GM23338 (cell line): ENCODE measurements around the gene PRPF6. TPM values are rescaled to one million over a fixed set of nuclear protein-coding genes. Genes with fewer than 3 reads are reported as not detected.

Experiments
- ATAC-seq: fragments of 200-7000 bp; cut with Tn5 transposase; 3 replicates; pipeline ENCODE4 v1.9.1; 2020
- DNase-seq: peaks from one replicate; pipeline ENCODE4 v3.0.0-alpha.2; 2015; ENCODE audit warnings: low spot score
- H2AFZ ChIP-seq: fragments of 200-600 bp; sonication (generic); 2 replicates; pipeline ENCODE4 v1.8.0; 2016; ENCODE audit warnings: antibody characterized with exemption, mild to moderate bottlenecking, moderate library complexity
- H3F3A ChIP-seq: fragments of 200-600 bp; sonication (generic); replicated peaks from 2 replicates; pipeline ENCODE4 v1.8.0; 2017; ENCODE audit warnings: antibody characterized with exemption, mixed run types, low read depth
- H3K27ac ChIP-seq: fragments of 200-600 bp; sonication (generic); 2 replicates; pipeline ENCODE4 v1.6.1; 2016; ENCODE audit warnings: low read depth
- H3K27me3 ChIP-seq: fragments of 200-600 bp; sonication (generic); 2 replicates; pipeline ENCODE4 v1.8.0; 2016; ENCODE audit warnings: mild to moderate bottlenecking, mixed run types, moderate library complexity; ENCODE audit not compliant: insufficient read depth
- H3K36me3 ChIP-seq: fragments of 200-600 bp; sonication (generic); 2 replicates; pipeline ENCODE4 v1.8.0; 2016; ENCODE audit warnings: mild to moderate bottlenecking; ENCODE audit not compliant: insufficient read depth
- H3K4me1 ChIP-seq: fragments of 200-600 bp; sonication (generic); 2 replicates; pipeline ENCODE4 v1.8.0; 2016; ENCODE audit warnings: mild to moderate bottlenecking, moderate library complexity; ENCODE audit not compliant: insufficient read depth
- H3K4me2 ChIP-seq: fragments of 200-600 bp; sonication (generic); 2 replicates; pipeline ENCODE4 v1.7.1; 2017; ENCODE audit warnings: mixed run types
- H3K4me3 ChIP-seq: fragments of 200-600 bp; sonication (generic); 2 replicates; pipeline ENCODE4 v1.6.1; 2016; ENCODE audit warnings: mixed run types
- H3K79me2 ChIP-seq: fragments of 200-600 bp; sonication (generic); replicated peaks from 2 replicates; pipeline ENCODE4 v1.8.0; 2017; ENCODE audit warnings: mild to moderate bottlenecking; ENCODE audit not compliant: insufficient read depth
- H3K9me2 ChIP-seq: fragments of 200-600 bp; sonication (generic); 2 replicates; pipeline ENCODE4 v1.8.0; 2017; ENCODE audit not compliant: insufficient read depth
- H4K20me1 ChIP-seq: fragments of 200-600 bp; sonication (generic); replicated peaks from 2 replicates; pipeline ENCODE4 v1.8.0; 2017; ENCODE audit warnings: mild to moderate bottlenecking; ENCODE audit not compliant: insufficient read depth
- H3K27ac Mint-ChIP-seq: 2 replicates; pipeline ENCODE4 v1.8.0; 2020; ENCODE audit warnings: inconsistent platforms, mild to moderate bottlenecking, moderate library complexity, mixed read lengths
- H3K27me3 Mint-ChIP-seq: 3 replicates; pipeline ENCODE4 v1.8.0; 2022; ENCODE audit warnings: low read depth, mild to moderate bottlenecking, moderate library complexity, mixed read lengths, inconsistent platforms; ENCODE audit not compliant: insufficient read depth, poor library complexity
- H3K36me3 Mint-ChIP-seq: 3 replicates; pipeline ENCODE4 v1.8.0; 2021; ENCODE audit warnings: low read depth, mild to moderate bottlenecking, inconsistent platforms, moderate library complexity, mixed read lengths
- H3K4me1 Mint-ChIP-seq: 3 replicates; pipeline ENCODE4 v1.8.0; 2020; ENCODE audit warnings: mild to moderate bottlenecking, inconsistent platforms, mixed read lengths
- H3K4me3 Mint-ChIP-seq: 3 replicates; pipeline ENCODE4 v1.8.0; 2021; ENCODE audit warnings: moderate library complexity, mild to moderate bottlenecking, inconsistent platforms, mixed read lengths
- H3K9me3 Mint-ChIP-seq: 3 replicates; pipeline ENCODE4 v1.8.0; 2020; ENCODE audit warnings: moderate library complexity, mild to moderate bottlenecking, inconsistent platforms, mixed read lengths
- CREB1 ChIP-seq: fragments of 250-450 bp; sonication (Bioruptor Pico); IDR thresholded peaks from 2 replicates; pipeline ENCODE4 v1.5.0; 2020; ENCODE audit warnings: low read depth, mild to moderate bottlenecking, moderate library complexity
- ETS1 ChIP-seq: IDR thresholded peaks from 2 replicates; pipeline ENCODE4 v1.6.1; 2016; ENCODE audit warnings: antibody characterized with exemption
- EZH2 ChIP-seq: fragments of 200-600 bp; sonication (generic); IDR thresholded peaks from one replicate; pipeline ENCODE4 v1.8.0; 2017; ENCODE audit warnings: antibody characterized with exemption, mild to moderate bottlenecking, low read depth; ENCODE audit not compliant: unreplicated experiment
- EZH2phosphoT487 ChIP-seq: fragments of 200-600 bp; sonication (generic); IDR thresholded peaks from one replicate; pipeline ENCODE4 v1.8.1; 2018; ENCODE audit warnings: antibody characterized with exemption; ENCODE audit not compliant: unreplicated experiment
- REST ChIP-seq: IDR thresholded peaks from one replicate; pipeline ENCODE4 v1.6.1; 2018; ENCODE audit warnings: antibody characterized with exemption; ENCODE audit not compliant: unreplicated experiment
- ZNF114 ChIP-seq: fragments of 250-450 bp; sonication (Bioruptor Pico); IDR thresholded peaks from 2 replicates; pipeline ENCODE4 v1.5.0; 2020; ENCODE audit warnings: mild to moderate bottlenecking, moderate library complexity
- ZNF331 ChIP-seq: fragments of 250-450 bp; sonication (Bioruptor Pico); IDR thresholded peaks from 2 replicates; pipeline ENCODE4 v1.5.0; 2020; ENCODE audit warnings: low read depth, mild to moderate bottlenecking, moderate library complexity
- ZNF462 ChIP-seq: fragments of 250-450 bp; sonication (Bioruptor Pico); IDR thresholded peaks from 2 replicates; pipeline ENCODE4 v1.5.0; 2020; ENCODE audit warnings: mild to moderate bottlenecking, moderate library complexity
- polyA plus RNA-seq: library from polyadenylated mRNA; unstranded; fragments of >200 nt; fragmentation: Nextera tagmentation; extraction: Ambion mirVana; gene quantifications from 2 replicates; pipeline ENCODE4 v1.2.1, GENCODE V29; 2016
- total RNA-seq: library from RNA; depleted of rRNA; stranded (reverse); fragments of >200 nt; shearing (Covaris generic); gene quantifications from 2 replicates; pipeline ENCODE4 v1.2.3, GENCODE V29; 2014

The PRPF6 gene
- total and polyA plus RNA-seq, 2 experiments from 2014 or later = 53.8 to 79.9 TPM

- H3K4me1 ChIP-seq = peaks cover 18% of the 10 kb centered on the region
- H3K27ac Mint-ChIP-seq = no peak overlapping the region
- H3K27me3 Mint-ChIP-seq = peaks cover 5% of the 10 kb centered on the region
- H3K9me3 Mint-ChIP-seq = no peaks in the 10 kb centered on the region
- TF ChIP-seq ZNF331 (CRISPR knock-in tag) = no peak
- H2AFZ ChIP-seq = no peak overlapping the region
- no peak overlapping the region for H3K4me2 ChIP-seq
- no peaks in the 10 kb centered on the region for H3K79me2 ChIP-seq
- H3K36me3 Mint-ChIP-seq = peaks cover 30% of the 10 kb centered on the region; the same call in 2 of the 3 replicates
- no peak overlapping the region for H3K4me3 ChIP-seq
- ATAC-seq (no peak), DNase-seq (no peak)
- no peak overlapping the region for H3K27ac ChIP-seq
- H4K20me1 ChIP-seq = no peaks in the 10 kb centered on the region
- H3K27me3 ChIP-seq = no peaks in the 10 kb centered on the region
- H3K4me3 Mint-ChIP-seq = no peak overlapping the region
- H3K4me1 Mint-ChIP-seq = peaks cover 21% of the 10 kb centered on the region
- no peaks in the 10 kb centered on the region for H3K36me3 ChIP-seq
- no peaks in the 10 kb centered on the region for H3K9me2 ChIP-seq
- H3F3A ChIP-seq = 0 out of 2 replicates have a peak, but pooled peaks cover 5% of the 10 kb centered on the region
Measured at GRCh38 chr20:63962426-63963347, 18.2 kb upstream of the PRPF6 start.

GRCh38 chr20:63963348-63963741 lies 17.6 kb upstream of the PRPF6 start:
- Histone ChIP-seq H2AFZ (no peak overlapping the region), H3F3A (no peaks in the 10 kb centered on the region), H3K4me2 (no peak overlapping the region), H3K4me3 (no peak overlapping the region), H3K79me2 (peaks cover 2% of the 10 kb centered on the region; the same call in 1 of the 2 replicates), H3K36me3 (no peaks in the 10 kb centered on the region), H3K4me1 (peaks cover 12% of the 10 kb centered on the region), H3K27me3 (no peaks in the 10 kb centered on the region), H3K27ac (no peak overlapping the region), H3K9me2 (no peaks in the 10 kb centered on the region), H4K20me1 (no peaks in the 10 kb centered on the region)
- Mint-ChIP-seq H3K9me3 (no peaks in the 10 kb centered on the region), H3K4me3 (no peak overlapping the region), H3K36me3 (peaks cover 30% of the 10 kb centered on the region; the same call in 2 of the 3 replicates), H3K27me3 (peaks cover 6% of the 10 kb centered on the region), H3K4me1 (peaks cover 16% of the 10 kb centered on the region), H3K27ac (no peak overlapping the region)
- ATAC-seq (no peak), DNase-seq (no peak)
- no peak for TF ChIP-seq ZNF331 (CRISPR knock-in tag)
- TF ChIP-seq REST = no peak
- no peak for TF ChIP-seq EZH2
- no peak for TF ChIP-seq CREB1 (CRISPR knock-in tag)
- TF ChIP-seq ZNF462 (CRISPR knock-in tag) = no peak
- no peak for TF ChIP-seq EZH2phosphoT487
- no peak for TF ChIP-seq ZNF114 (CRISPR knock-in tag)
- TF ChIP-seq ETS1 = no peak
